IMR-90 (cell line): ENCODE measurements around the gene JMJD1C.

Experiments used
- CEBPB ChIP-seq: IDR thresholded peaks from 2 replicates; pipeline ENCODE4 v1.6.1; 2012; ENCODE audit warnings: low read depth, low read length, improper control_type of control experiment
- CTCF ChIP-seq: conservative IDR thresholded peaks from 2 replicates; pipeline ENCODE4 v1.5.1; 2012; ENCODE audit warnings: mild to moderate bottlenecking, low read depth, low read length, improper control_type of control experiment
- FOS ChIP-seq: fragments of 150-350 bp; IDR thresholded peaks from 2 replicates; pipeline ENCODE4 v1.6.1; 2016; ENCODE audit warnings: low read depth, low read length
- POLR2A ChIP-seq: IDR thresholded peaks from 2 replicates; pipeline ENCODE4 v1.6.1; 2012; ENCODE audit warnings: mild to moderate bottlenecking, low read depth, low read length
- RCOR1 ChIP-seq: IDR thresholded peaks from 2 replicates; pipeline ENCODE4 v1.6.1; 2012; ENCODE audit warnings: mild to moderate bottlenecking, low read length, improper control_type of control experiment; ENCODE audit not compliant: insufficient replicate concordance
- RFX5 ChIP-seq: IDR thresholded peaks from 2 replicates; pipeline ENCODE4 v1.8.0; 2012; ENCODE audit warnings: low read depth, mild to moderate bottlenecking, low read length, moderate library complexity

GRCh38 chr10:63229161-63229560 is 236.6 kb downstream of the JMJD1C start:
- no peak for TF ChIP-seq CTCF
- TF ChIP-seq CEBPB: no peak
- no peak for TF ChIP-seq POLR2A
- no peak for TF ChIP-seq FOS
- TF ChIP-seq RFX5: no peak
- TF ChIP-seq RCOR1: no peak
